Spleen (tissue), 7 donors: Measurements from ENCODE around the gene CADM2.

Experiments
- CTCF ChIP-seq, 11 experiments: fragments of 200-600 bp in 7 of 11; fragments of 450-650 bp in 4 of 11; sonication (generic) in 4 of 11; IDR thresholded peaks in 8 of 11; conservative IDR thresholded peaks in 3 of 11; 1 replicate in 7 of 11; 2 replicates in 4 of 11; pipeline versions ENCODE4 v1.4.0 to v1.8.0; 2016 to 2021; ENCODE audit warnings: antibody characterized with exemption in 11 of 11, inconsistent platforms in 4 of 11, mild to moderate bottlenecking in 1 of 11
- POLR2A ChIP-seq, 3 donors: fragments of 450-650 bp; IDR thresholded peaks; one replicate each; pipeline ENCODE4 v1.5.1; 2017; ENCODE audit warnings: antibody characterized with exemption in 3 of 3, mild to moderate bottlenecking in 1 of 3
- donor health status: DM: no; HTN: no; CAD: no; lungs with moderate emphysema.
- donor health status: DM: no; HTN: no; CAD: no.
- donor health status: DM: no; HTN: no; CAD: no.

- no peak for TF ChIP-seq CTCF (IDR thresholded peaks at IDR 0.05 in 8 of 11, conservative IDR thresholded peaks at IDR 0.05 in 3 of 11)
- no peak for TF ChIP-seq POLR2A (IDR thresholded peaks at IDR 0.05)
Observed at GRCh38 chr3:85979034-85979433, 1020.2 kb downstream of the CADM2 start.
